SH-SY5Y (cell line): ENCODE results near the gene PPP4R3A.

Experiments
- GATA2 ChIP-seq: IDR thresholded peaks from 2 replicates; pipeline ENCODE4 v1.6.1; 2011; ENCODE audit warnings: mild to moderate bottlenecking, low read depth, low read length
- GATA3 ChIP-seq: IDR thresholded peaks from 2 replicates; pipeline ENCODE4 v1.6.1; 2011; ENCODE audit warnings: low read depth, mild to moderate bottlenecking, low read length, moderate library complexity

Gene PPP4R3A

GRCh38 chr14:91419451-91419850 is 90.7 kb downstream of the PPP4R3A start:
- TF ChIP-seq GATA3 (no peak), GATA2 (no peak)

DNA sequence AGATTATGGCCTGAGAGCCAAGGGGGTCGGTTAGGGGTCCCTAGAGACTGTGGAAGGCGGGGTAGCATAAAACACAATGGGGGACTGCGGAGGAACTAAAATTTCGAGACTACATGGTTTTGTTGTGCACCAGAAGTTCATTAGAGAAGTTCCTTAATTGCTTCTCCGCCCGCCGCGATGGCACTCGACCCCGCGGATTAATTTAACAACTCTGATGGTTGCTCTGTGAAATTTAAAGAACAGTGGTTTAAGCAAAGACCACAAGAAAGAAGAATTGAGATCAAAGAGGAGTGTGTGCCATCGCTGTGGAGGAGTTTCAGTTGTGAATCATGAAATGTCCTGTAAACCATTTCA is 91.1 kb downstream of the PPP4R3A start:
- TF ChIP-seq GATA2 (no peak), GATA3 (no peak)

DNA sequence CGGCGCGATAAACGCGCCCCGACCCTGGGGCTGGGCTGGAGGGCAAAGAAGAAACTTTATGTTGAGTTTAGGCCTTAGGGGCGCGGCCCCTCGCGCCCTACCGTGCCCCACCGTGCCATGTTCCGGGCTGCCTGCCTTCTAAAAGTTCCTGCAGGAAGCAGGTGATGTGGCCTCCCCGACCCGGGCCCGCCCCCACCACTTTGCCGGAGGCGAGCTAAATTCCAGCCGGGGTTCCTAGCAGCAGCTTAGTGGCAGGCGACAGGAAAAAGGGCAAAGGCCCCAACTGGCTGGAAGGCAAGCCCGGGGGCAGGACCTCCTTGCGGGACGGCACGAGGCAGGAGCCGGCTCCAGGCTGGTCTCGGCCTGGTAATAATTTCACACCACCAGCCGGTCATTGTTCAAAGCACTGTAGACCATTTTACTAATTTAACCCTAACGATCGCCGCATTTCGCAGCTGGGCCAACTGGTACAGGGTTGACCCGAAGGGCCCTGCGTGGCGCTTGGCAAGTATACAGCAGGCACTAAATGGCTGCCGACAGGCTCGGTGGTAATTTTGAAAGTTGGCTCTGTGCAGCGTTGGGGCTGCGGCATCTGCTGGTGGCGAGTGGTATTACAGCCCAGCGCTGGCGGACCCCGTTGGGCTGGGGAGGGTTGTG is 91.6 kb downstream of the PPP4R3A start:
- TF ChIP-seq GATA2 (no peak), GATA3 (no peak)

DNA sequence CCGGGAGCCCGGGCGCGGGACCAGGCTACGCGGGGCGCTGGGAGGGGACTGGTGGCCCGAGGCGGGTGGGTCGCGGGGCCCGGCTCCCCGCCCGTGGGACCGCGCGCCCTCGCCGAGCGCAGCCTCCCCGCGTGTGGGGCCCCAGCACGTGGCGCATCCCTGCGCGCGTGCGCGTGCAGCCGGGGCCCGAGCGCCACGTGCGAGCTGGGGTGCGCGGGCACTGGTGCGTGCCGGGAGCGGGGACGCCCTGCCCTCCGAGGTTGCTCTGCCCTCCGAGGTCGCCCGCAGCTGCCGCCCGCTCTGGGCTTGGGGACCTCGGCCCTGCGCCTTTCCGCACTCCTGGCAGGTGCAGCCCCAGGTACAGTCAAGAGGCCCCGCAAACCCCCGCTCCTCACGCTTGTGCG is 92.1 kb downstream of the PPP4R3A start:
- TF ChIP-seq GATA3: no peak
- TF ChIP-seq GATA2: no peak

DNA sequence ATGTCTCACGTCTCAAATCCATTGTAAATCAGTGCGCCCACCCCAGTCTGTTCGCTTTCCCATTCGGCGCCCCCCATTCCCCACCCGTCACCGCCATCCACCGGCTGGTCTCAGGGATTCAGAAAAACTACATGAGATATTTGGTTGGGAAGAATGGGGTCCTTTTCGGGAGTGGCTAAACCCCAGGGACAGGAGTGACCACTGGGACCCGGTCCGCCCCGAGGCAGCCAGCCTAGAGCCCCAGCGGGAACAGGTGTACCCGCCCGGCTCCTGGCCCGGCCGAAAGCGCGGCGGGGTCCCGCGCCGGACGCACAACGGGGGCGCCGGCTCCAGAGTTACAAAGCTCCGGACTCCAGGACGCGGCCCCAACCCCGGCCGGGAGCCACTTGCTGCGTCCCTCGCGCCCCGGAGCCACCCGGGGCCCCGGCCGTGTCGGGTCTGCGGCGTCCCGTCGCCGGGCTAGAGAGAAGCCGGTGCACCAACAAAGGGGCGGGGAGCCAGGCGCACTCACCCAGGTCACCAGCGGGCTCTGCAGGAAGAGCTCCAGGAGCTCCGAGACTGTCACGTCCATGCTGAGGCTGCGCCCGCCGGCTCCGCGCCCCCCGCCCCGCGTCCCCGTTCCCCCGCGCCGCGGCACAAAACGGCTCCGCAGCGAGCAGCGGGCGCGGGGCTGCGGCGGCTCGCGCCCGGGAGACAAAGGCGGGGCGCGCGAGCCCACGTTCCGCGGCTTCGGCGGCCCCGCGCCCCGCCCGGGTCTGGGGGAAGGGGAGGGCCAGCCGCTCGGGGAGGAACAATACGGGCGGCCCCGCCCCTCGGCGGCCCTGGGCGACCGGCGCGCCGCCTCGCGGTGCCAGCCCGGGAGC is 92.8 kb downstream of the PPP4R3A start, which contains the start of gene CCDC88C:
Gene CCDC88C (minus strand): TSS at position 701 of the 863 bp plus-strand sequence. CDS start 130 bp downstream, at position 571.
- TF ChIP-seq GATA2 (no peak), GATA3 (no peak)

GRCh38 chr14:91416744-91417119 is 93.4 kb downstream of the PPP4R3A start:
- TF ChIP-seq GATA3 (no peak), GATA2 (no peak)

DNA sequence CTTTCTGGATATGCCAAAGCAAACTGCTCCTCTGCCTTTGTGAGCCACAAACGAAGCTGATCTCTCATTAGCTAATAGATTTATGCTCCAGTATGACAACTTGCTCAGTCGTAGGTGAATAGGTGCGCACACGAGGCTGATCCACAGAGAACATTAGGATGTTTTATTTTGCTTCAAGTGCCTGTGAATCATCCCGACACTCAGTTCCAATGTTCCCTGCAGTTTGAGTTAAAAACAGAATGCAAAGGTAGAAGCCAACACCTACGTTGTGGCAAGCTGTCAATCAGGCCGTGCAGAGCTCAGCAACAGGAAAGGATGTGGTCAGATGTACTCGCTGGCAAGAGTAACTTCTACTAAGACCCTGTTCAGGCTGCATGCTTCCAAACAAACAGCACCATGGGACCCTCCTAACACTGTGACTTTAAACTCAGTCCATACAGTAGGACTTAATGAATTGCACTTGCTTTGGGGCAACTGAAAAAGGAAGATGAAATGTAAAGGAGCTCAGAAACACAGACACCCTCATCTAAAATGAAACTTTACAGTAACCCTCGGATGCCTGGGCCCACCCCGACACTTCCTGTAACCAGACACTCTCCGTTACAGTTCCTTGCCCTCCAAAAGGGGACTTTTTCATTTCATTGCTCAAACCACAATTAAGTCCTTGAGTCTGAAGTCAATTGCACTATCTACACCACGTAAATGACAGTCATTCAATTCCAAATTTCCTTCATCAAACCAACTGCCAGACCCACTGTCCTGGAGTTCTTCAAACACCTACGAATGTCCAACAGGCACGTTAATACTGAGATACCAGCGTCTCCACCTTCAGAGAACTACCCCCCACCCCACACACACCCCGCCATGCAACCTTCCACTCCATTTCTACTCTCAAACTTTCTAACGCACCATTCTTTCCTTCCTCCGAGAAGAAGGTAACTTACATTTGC is 94.0 kb downstream of the PPP4R3A start:
- TF ChIP-seq GATA2 (no peak), GATA3 (no peak)

- TF ChIP-seq GATA3 (no peak), GATA2 (no peak)
Observed at GRCh38 chr14:91414475-91414833, 95.7 kb downstream of the PPP4R3A start.

DNA sequence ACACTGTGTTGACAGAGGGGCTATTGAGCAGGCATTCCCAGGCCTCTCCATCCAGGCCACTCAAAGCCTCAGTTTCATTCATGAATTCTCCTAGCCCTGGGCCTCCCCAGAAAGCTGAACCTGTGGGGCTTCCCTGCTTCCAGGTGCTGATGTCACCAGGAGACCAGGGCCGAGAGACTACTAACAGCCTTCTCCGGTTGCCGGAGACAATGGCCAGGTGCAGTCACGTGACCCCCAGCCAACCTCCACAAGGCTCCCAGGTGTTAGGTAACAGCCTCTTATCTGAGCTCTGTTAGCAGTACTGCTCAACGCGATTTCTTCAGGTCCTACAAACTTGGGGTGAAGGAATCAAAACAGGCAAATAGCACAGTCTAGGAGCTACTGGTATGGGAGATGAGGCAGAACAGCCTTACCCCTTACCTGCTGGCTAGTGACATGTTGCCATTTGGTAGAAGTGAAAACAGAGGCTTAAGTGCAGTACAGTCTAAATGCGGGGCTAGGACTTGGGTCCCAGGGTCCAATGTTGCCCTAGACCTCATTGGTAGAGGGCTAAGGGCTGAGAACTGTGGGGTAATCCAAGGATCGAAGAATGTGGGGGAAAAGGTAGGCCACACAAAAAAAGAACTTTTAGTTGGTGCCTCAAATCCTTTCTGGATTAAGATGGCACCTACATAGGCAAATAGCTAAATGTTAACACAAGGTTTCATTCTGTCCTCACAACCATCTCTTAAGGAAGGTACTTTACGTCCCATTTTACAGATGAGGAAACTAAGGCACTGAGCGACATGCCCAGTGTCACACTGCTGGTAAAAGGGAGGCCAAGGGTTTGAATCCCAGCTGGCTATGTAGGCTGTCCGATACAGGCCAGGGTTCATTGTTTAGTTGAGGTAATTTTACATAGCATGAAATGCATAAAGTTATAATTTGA is 96.3 kb downstream of the PPP4R3A start:
- TF ChIP-seq GATA3: no peak
- TF ChIP-seq GATA2: no peak

GRCh38 chr14:91412939-91413338 is 97.2 kb downstream of the PPP4R3A start:
- TF ChIP-seq GATA2: no peak
- TF ChIP-seq GATA3: no peak

- TF ChIP-seq GATA3: no peak
- no peak for TF ChIP-seq GATA2
Observed at GRCh38 chr14:91410771-91411536, 99.2 kb downstream of the PPP4R3A start.

GRCh38 chr14:91409928-91410718 is 100.0 kb downstream of the PPP4R3A start:
- no peak for TF ChIP-seq GATA2
- no peak for TF ChIP-seq GATA3
